Measurements from ENCODE around the gene OPHN1. TPM values are rescaled to one million over a fixed set of nuclear protein-coding genes. Genes with fewer than 3 reads are reported as not detected.

Gene OPHN1
- not detected for polyA plus RNA-seq (2012; ENCODE audit: insufficient read depth, insufficient read length)

GRCh38 chrX:68433155-68433980, at the start of gene OPHN1:
Gene OPHN1 (minus strand): TSS chrX:68433495. CDS start chrX:68433020, 475 bp downstream.
- H3K4me3 ChIP-seq (ENCODE audit: low read length), result no peak within 1 kb of the TSS
- no peak for DNase-seq (ENCODE audit: low read depth, low spot score)

GRCh38 chrX:68480969-68481368, 47.7 kb upstream of the OPHN1 start:
- H3K4me3 ChIP-seq (ENCODE audit: low read length), result no peak overlapping the region
- DNase-seq (ENCODE audit: low read depth, low spot score), result no peak

- DNase-seq (ENCODE audit: low read depth, low spot score), result no peak
- no peak overlapping the region for H3K4me3 ChIP-seq (ENCODE audit: low read length)
Observed at GRCh38 chrX:68464796-68465195, 31.5 kb upstream of the OPHN1 start.

- DNase-seq (ENCODE audit: low read depth, low spot score), result no peak
- no peak overlapping the region for H3K4me3 ChIP-seq (ENCODE audit: low read length)
Observed at GRCh38 chrX:68463880-68464279, 30.6 kb upstream of the OPHN1 start.

GRCh38 chrX:68462653-68463052, 29.4 kb upstream of the OPHN1 start:
- peak; percentile 40 for DNase-seq (ENCODE audit: low read depth, low spot score)
- no peak overlapping the region for H3K4me3 ChIP-seq (ENCODE audit: low read length)

- no peak for DNase-seq (ENCODE audit: low read depth, low spot score)
- H3K4me3 ChIP-seq (ENCODE audit: low read length), result no peak overlapping the region
Observed at GRCh38 chrX:68462197-68462596, 28.9 kb upstream of the OPHN1 start.

GRCh38 chrX:68461576-68461975, 28.3 kb upstream of the OPHN1 start:
- H3K4me3 ChIP-seq (ENCODE audit: low read length), result no peak overlapping the region
- no peak for DNase-seq (ENCODE audit: low read depth, low spot score)

- no peak for DNase-seq (ENCODE audit: low read depth, low spot score)
- no peak overlapping the region for H3K4me3 ChIP-seq (ENCODE audit: low read length)
Observed at GRCh38 chrX:68461093-68461492, 27.8 kb upstream of the OPHN1 start.

GRCh38 chrX:68455151-68455510, 21.8 kb upstream of the OPHN1 start:
- H3K4me3 ChIP-seq (ENCODE audit: low read length), result no peak overlapping the region
- DNase-seq (ENCODE audit: low read depth, low spot score), result no peak

- no peak overlapping the region for H3K4me3 ChIP-seq (ENCODE audit: low read length)
- no peak for DNase-seq (ENCODE audit: low read depth, low spot score)
Observed at GRCh38 chrX:68454476-68455150, 21.3 kb upstream of the OPHN1 start.

- no peak overlapping the region for H3K4me3 ChIP-seq (ENCODE audit: low read length)
- no peak for DNase-seq (ENCODE audit: low read depth, low spot score)
Observed at GRCh38 chrX:68451720-68452119, 18.4 kb upstream of the OPHN1 start.

- no peak overlapping the region for H3K4me3 ChIP-seq (ENCODE audit: low read length)
- peak; percentile 67 for DNase-seq (ENCODE audit: low read depth, low spot score)
Observed at GRCh38 chrX:68443155-68443868, 10.0 kb upstream of the OPHN1 start.

GRCh38 chrX:68440940-68441339, 7.6 kb upstream of the OPHN1 start:
- DNase-seq (ENCODE audit: low read depth, low spot score), result no peak
- H3K4me3 ChIP-seq (ENCODE audit: low read length), result no peak overlapping the region

GRCh38 chrX:68440442-68440841, 7.1 kb upstream of the OPHN1 start:
- no peak overlapping the region for H3K4me3 ChIP-seq (ENCODE audit: low read length)
- no peak for DNase-seq (ENCODE audit: low read depth, low spot score)

- DNase-seq (ENCODE audit: low read depth, low spot score), result no peak
- no peak overlapping the region for H3K4me3 ChIP-seq (ENCODE audit: low read length)
Observed at GRCh38 chrX:68439341-68439740, 6.0 kb upstream of the OPHN1 start.

- no peak overlapping the region for H3K4me3 ChIP-seq (ENCODE audit: low read length)
- no peak for DNase-seq (ENCODE audit: low read depth, low spot score)
Observed at GRCh38 chrX:68438575-68438974, 5.3 kb upstream of the OPHN1 start.

GRCh38 chrX:68433981-68434299, 645 bp upstream of the OPHN1 start:
- DNase-seq (ENCODE audit: low read depth, low spot score), result no peak
- no peak overlapping the region for H3K4me3 ChIP-seq (ENCODE audit: low read length)

GRCh38 chrX:68432648-68433047, 647 bp downstream of the OPHN1 start:
- no peak overlapping the region for H3K4me3 ChIP-seq (ENCODE audit: low read length)
- no peak for DNase-seq (ENCODE audit: low read depth, low spot score)

GRCh38 chrX:68431836-68432235, 1.5 kb downstream of the OPHN1 start:
- no peak overlapping the region for H3K4me3 ChIP-seq (ENCODE audit: low read length)
- DNase-seq (ENCODE audit: low read depth, low spot score), result no peak

GRCh38 chrX:68429216-68429615, 4.1 kb downstream of the OPHN1 start:
- no peak overlapping the region for H3K4me3 ChIP-seq (ENCODE audit: low read length)
- no peak for DNase-seq (ENCODE audit: low read depth, low spot score)

Data from Jurkat, Clone E6-1 (cell line).